GM12864 (cell line): ENCODE measurements around the gene FES.
A peak's percentile ranks its signal among the peaks of the same experiment; 100 is the strongest.
"Not testable (repeated sequence)": the region's sequence is repeated elsewhere in the genome, so short reads cannot be mapped to it uniquely, and the experiment has no call there.

ENCODE experiments used
- DNase-seq: peaks from one replicate; pipeline ENCODE4 v3.0.0-alpha.2; 2011; ENCODE audit warnings: low read depth
- H3K4me3 ChIP-seq: 2 replicates; pipeline ENCODE4 v1.5.1; 2011; ENCODE audit warnings: mild to moderate bottlenecking, low read depth, low read length, control low read depth
- TF ChIP-seq, protein P1 (sequence below): IDR thresholded peaks from 2 replicates; pipeline ENCODE4 v1.5.1; 2011; ENCODE audit warnings: low read depth, mild to moderate bottlenecking, moderate library complexity, low read length, control low read depth, inconsistent platforms; ENCODE audit errors: missing control alignments

The FES gene

DNA sequence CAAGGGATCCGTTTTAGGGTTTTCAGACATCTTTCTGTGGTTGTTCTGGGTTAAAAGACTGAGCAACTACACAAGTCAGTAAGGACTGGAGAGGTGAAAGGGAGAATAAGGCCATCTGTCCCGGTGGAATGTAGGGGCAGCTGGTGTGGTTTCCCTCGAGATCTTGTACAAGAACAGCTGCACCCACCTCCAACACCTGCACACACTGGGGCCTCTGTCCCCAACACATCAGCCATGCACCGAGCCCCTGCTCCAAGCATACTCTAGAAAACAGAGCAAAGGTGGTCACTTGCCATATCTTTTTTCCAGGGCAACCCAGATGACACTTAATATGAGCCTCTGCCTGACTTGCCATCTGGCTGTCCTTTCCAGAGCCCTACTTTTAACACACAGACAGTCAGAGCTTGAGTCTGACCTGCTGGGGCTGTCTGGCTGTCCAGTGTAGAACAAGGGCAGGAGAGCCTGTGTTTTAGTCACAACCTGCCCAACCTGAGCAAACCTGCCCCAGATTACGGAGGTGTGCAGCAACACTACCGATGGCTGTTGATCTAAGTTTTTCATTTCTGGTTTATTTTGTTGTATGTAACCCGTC, 31.0 kb downstream of the FES start:
- no peak overlapping the region for H3K4me3 ChIP-seq
- TF ChIP-seq, protein P1, sequence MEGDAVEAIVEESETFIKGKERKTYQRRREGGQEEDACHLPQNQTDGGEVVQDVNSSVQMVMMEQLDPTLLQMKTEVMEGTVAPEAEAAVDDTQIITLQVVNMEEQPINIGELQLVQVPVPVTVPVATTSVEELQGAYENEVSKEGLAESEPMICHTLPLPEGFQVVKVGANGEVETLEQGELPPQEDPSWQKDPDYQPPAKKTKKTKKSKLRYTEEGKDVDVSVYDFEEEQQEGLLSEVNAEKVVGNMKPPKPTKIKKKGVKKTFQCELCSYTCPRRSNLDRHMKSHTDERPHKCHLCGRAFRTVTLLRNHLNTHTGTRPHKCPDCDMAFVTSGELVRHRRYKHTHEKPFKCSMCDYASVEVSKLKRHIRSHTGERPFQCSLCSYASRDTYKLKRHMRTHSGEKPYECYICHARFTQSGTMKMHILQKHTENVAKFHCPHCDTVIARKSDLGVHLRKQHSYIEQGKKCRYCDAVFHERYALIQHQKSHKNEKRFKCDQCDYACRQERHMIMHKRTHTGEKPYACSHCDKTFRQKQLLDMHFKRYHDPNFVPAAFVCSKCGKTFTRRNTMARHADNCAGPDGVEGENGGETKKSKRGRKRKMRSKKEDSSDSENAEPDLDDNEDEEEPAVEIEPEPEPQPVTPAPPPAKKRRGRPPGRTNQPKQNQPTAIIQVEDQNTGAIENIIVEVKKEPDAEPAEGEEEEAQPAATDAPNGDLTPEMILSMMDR, result no peak
- no peak for DNase-seq

DNA sequence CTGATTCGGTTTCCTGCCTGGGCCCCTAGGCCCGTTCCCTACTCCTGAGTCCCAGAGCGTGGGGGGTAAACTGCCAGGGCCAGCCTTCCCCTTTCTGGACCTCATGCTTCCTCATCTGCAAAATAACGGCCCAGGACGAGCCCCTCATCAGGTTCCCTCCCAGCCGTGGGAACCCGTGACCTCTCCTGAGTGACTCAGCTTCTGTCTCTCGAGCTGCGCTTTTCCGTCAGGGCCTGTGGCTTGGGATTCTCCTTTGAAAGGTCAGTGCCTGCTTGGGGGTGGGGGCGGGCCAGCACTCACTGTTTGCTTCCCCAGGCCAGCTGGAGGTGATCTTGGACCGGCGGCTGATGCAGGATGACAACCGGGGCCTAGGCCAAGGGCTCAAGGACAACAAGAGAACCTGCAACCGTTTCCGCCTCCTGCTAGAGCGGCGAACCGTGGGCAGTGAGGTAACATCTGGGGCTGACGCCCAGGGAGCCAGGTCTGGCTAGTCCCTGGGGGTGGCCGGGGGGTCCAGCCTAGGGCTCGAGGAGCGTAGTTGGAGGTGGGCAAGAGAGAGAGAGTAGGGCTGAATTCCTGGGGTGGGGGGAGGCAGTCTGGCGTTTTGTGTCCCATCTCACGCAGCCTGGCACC, 31.6 kb downstream of the FES start:
- TF ChIP-seq, protein P1, result no peak
- no peak overlapping the region for H3K4me3 ChIP-seq
- no peak for DNase-seq

DNA sequence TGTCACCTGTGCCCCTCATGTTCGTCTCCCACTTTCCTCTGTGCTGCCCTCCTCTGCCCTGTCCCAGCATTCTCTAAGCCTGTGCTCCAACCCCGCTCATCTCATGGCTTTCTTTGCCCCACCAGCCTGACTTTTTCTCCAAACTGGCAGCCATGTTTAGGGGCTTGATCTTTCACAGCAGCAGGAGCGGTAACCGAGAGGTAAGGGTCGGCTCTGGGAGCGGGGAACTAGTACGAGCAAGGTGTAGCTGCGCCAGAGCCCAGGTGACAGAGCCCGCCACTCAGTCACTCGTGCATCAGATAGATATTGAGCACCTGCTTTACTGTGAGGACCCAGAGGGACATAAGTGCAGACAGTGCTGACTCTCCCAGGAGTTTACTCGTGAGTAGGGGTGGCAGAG, 32.2 kb downstream of the FES start:
- no peak for DNase-seq
- H3K4me3 ChIP-seq, result no peak overlapping the region
- TF ChIP-seq, protein P1, result no peak

DNA sequence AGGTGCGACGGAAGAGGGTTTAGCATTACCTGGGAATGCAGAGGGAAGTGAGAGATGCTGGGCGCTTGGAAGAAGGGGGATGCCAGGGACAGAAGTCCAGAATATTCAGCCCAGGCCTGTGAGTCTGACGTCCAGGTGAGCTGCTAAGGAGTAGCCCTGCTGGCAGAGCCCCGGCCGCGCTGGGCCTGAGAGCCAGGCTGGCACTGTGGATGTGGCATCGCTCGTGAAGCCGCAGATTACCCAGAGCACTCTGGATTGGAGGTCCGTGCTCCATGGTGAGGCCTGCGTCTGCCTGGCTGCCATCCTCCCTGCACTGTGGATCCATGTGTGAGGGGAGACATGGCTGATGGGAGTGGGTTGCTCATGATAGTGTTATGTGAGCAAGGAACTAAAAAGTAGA, 33.3 kb downstream of the FES start:
- TF ChIP-seq, protein P1, result no peak
- no peak for DNase-seq
- H3K4me3 ChIP-seq, result no peak overlapping the region

DNA sequence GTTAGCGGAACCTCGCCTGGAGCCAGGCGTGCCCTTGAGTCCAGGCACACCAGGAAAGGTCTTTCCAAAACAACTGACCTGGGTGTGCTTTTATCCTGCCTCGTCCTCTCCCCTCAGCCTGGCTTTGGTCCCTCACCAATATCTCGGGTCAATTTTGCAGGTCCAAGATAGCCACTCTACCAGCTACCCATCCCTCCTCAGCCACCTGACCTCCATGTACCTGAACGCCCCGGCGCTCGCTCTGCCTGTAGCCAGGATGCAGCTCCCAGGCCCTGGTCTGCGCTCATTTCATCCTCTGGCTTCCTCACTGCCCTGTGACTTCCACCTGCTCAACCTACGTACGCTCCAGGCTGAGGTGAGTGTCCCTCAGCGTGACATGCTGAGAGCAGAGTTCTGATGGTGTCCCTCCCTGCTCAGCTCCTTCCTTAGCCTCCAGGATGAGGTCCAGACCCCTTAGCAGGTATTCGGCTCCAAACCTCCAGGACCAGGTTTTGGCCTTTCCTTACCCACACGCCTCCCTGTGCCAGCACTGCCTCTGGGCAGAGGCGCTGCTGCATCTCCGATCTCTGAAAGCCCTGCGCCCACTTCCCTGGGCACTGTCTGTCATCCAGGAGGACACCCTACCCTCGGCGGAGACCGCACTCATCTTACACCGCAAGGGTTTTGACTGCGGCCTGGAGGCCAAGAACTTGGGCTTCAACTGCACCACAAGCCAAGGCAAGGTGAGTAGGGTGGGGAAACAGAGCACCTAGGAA, 33.9 kb downstream of the FES start:
- no peak overlapping the region for H3K4me3 ChIP-seq
- TF ChIP-seq, protein P1, result no peak
- no peak for DNase-seq

DNA sequence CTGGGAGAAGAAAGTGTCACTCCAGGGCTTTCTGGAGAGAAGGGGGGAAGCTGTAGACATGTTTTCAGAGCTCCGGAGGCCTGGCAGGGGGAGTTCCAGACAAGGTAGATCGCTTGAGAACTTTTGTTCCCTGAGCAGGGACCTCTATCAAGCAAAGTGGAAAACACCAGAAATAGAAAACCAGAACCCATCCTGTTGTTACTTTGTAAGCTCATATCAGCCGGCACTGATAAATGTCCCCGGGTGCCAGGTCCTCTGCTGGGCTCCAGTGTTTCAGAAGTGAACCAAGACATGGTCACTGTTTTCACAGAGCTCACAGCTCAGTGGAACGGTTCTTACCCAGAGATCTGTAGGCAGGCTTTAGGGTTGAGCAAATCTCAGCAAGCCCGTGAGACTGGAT, 34.5 kb downstream of the FES start:
- H3K4me3 ChIP-seq, result no peak overlapping the region
- no peak for DNase-seq
- TF ChIP-seq, protein P1, result no peak

DNA sequence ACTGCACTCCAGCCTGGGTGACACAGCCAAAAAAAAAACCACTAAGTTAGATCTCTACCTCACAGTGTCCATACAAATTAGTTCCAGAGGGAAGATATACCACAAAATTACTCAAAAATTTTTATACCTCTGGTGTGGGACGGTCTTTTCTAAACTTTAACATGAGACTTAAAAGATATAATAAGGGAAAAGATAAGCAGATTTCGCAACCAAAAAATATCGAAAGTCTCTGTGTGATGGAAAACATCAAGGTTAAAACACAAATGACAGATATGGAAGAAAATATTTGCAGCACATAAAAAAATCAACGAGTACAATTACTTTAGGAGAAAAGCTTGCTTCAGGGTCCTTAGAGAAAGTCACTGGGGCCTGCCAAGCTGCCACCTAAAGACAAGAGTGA, 37.6 kb downstream of the FES start:
- TF ChIP-seq, protein P1, result no peak
- no peak for DNase-seq
- H3K4me3 ChIP-seq, result no peak overlapping the region

DNA sequence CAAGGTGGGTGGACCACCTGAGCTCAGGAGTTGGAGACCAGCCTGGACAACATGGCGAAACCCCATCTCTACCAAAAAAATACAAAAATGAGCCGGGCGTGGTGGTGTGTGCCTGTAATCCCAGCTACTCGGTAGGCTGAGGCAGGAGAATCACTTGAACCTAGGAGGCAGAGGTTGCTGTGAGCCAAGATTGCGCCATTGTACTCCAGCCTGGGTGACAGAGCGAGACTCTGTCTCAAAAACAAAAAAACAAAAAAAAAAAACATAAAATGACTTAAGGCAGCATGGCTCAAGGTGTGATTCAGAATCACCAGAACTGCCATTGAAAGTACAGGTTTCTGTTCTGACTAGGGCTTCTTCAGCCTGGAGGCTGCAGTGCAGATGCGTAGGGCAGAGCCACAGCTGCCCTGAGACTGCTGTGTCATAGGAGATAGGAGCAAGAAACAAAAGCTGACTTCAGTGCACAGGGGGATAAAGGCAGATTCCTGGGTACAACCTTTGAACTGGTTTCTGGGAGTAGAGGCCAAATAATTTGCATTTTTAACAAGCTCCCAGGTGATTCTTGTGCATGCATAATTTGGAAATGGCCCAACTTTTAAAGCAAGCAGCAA, 38.5 kb downstream of the FES start:
- not testable (repeated sequence) for H3K4me3 ChIP-seq
- DNase-seq, result peak; percentile 43
